Mesodermal cell (in vitro differentiated cells): ENCODE data around the gene LUC7L.
A peak's percentile ranks its signal among the peaks of the same experiment; 100 is the strongest.
"Not testable (repeated sequence)": the region's sequence is repeated elsewhere in the genome, so short reads cannot be mapped to it uniquely, and the experiment has no call there.

Experiments
- H3K27ac ChIP-seq: 2 replicates; pipeline ENCODE4 v1.7.0; 2013; ENCODE audit warnings: mild to moderate bottlenecking, low read depth, low read length, moderate library complexity; ENCODE audit not compliant: severe bottlenecking
- H3K36me3 ChIP-seq: 2 replicates; pipeline ENCODE4 v1.7.1; 2013; ENCODE audit warnings: mild to moderate bottlenecking, low read length, moderate library complexity; ENCODE audit not compliant: control insufficient read depth, insufficient read depth
- H3K4me1 ChIP-seq: one replicate; pipeline ENCODE4 v1.7.1; 2013; ENCODE audit warnings: mild to moderate bottlenecking, low read length; ENCODE audit not compliant: insufficient read depth, control insufficient read depth, poor library complexity, severe bottlenecking
- H3K4me3 ChIP-seq: 2 replicates; pipeline ENCODE4 v1.7.0; 2013; ENCODE audit warnings: low read length, control low read depth, mild to moderate bottlenecking; ENCODE audit not compliant: insufficient read depth, poor library complexity, severe bottlenecking; ENCODE audit errors: extremely low read depth
- H3K9me3 ChIP-seq: 2 replicates; pipeline ENCODE4 v1.7.1; 2013; ENCODE audit warnings: mild to moderate bottlenecking, low read length, moderate library complexity; ENCODE audit not compliant: control insufficient read depth
- WGBS, 2 experiments: methylation state at CpG; one replicate each; pipeline ENCODE4 v1.1.5; 2013; ENCODE audit warnings: missing lambda C conversion rate in 2 of 2; ENCODE audit not compliant: insufficient coverage in 2 of 2; 5-methylcytosine and 5-hydroxymethylcytosine counted together

Gene LUC7L

GRCh38 chr16:164134-164823, 65.0 kb downstream of the LUC7L start:
- not testable (repeated sequence) for H3K9me3 ChIP-seq, H3K27ac ChIP-seq, H3K36me3 ChIP-seq, H3K4me3 ChIP-seq
- no CpG with 5 or more reads among the region's 80 CpGs for WGBS, 2 experiments
- H3K4me1 ChIP-seq = peaks cover 11% of the 10 kb centered on the region

GRCh38 chr16:163696-164095, 65.6 kb downstream of the LUC7L start:
- WGBS, 2 experiments = no CpG with 5 or more reads among the region's 3 CpGs
- H3K4me3 ChIP-seq, H3K27ac ChIP-seq, H3K9me3 ChIP-seq, H3K36me3 ChIP-seq: not testable (repeated sequence)
- H3K4me1 ChIP-seq = peaks cover 11% of the 10 kb centered on the region

GRCh38 chr16:163139-163538, 66.1 kb downstream of the LUC7L start:
- WGBS, 2 experiments = 100% methylated on average over 2 of the region's 10 CpGs; no CpG with 5 or more reads in 1 of the 2 experiments
- H3K36me3 ChIP-seq, H3K27ac ChIP-seq, H3K4me3 ChIP-seq, H3K9me3 ChIP-seq: not testable (repeated sequence)
- H3K4me1 ChIP-seq = peaks cover 11% of the 10 kb centered on the region

GRCh38 chr16:162271-162991, 66.8 kb downstream of the LUC7L start:
- H3K27ac ChIP-seq = no peak overlapping the region
- H3K36me3 ChIP-seq = no peaks in the 10 kb centered on the region
- H3K4me1 ChIP-seq = peaks cover 11% of the 10 kb centered on the region
- WGBS, 2 experiments = 85 to 90% methylated on average over 8 to 10 of the region's 13 CpGs
- no peaks in the 10 kb centered on the region for H3K9me3 ChIP-seq
- H3K4me3 ChIP-seq = no peak overlapping the region

GRCh38 chr16:160691-161190, 68.5 kb downstream of the LUC7L start:
- H3K9me3 ChIP-seq = no peaks in the 10 kb centered on the region
- peaks cover 3% of the 10 kb centered on the region for H3K4me1 ChIP-seq
- H3K27ac ChIP-seq = no peak overlapping the region
- H3K36me3 ChIP-seq = no peaks in the 10 kb centered on the region
- H3K4me3 ChIP-seq = no peak overlapping the region
- 76 to 77% methylated on average over 5 to 13 of the region's 18 CpGs for WGBS, 2 experiments

- not testable (repeated sequence) for H3K36me3 ChIP-seq, H3K4me3 ChIP-seq, H3K9me3 ChIP-seq, H3K27ac ChIP-seq, H3K4me1 ChIP-seq
- WGBS, 2 experiments = 78 to 96% methylated on average over 5 to 6 of the region's 20 CpGs
These were observed 69.0 kb downstream of the LUC7L start for GRCh38 chr16:160242-160641.

GRCh38 chr16:159136-159849, 70.0 kb downstream of the LUC7L start:
- Histone ChIP-seq H3K27ac (no peak overlapping the region), H3K4me1 (no peaks in the 10 kb centered on the region), H3K4me3 (no peak overlapping the region), H3K9me3 (no peaks in the 10 kb centered on the region), H3K36me3 (no peaks in the 10 kb centered on the region)
- 51 to 55% methylated on average over 5 to 6 of the region's 6 CpGs for WGBS, 2 experiments

GRCh38 chr16:155031-155398, 74.2 kb downstream of the LUC7L start:
- Histone ChIP-seq H3K27ac (no peak overlapping the region), H3K4me3 (no peak overlapping the region), H3K36me3 (no peaks in the 10 kb centered on the region), H3K9me3 (no peaks in the 10 kb centered on the region), H3K4me1 (no peaks in the 10 kb centered on the region)
- WGBS, 2 experiments = 61 to 97% methylated on average over 3 of the region's 7 CpGs

- Histone ChIP-seq H3K4me1 (no peaks in the 10 kb centered on the region), H3K9me3 (no peaks in the 10 kb centered on the region), H3K27ac (no peak overlapping the region), H3K36me3 (no peaks in the 10 kb centered on the region), H3K4me3 (peak overlapping the region; percentile 33)
- 1 to 2% methylated on average over 34 to 41 of the region's 59 CpGs for WGBS, 2 experiments
These were observed 74.8 kb downstream of the LUC7L start for GRCh38 chr16:154217-155030.

- not testable (repeated sequence) for H3K9me3 ChIP-seq, H3K36me3 ChIP-seq, H3K4me3 ChIP-seq, H3K27ac ChIP-seq, H3K4me1 ChIP-seq
- no CpG with 5 or more reads among the region's 74 CpGs for WGBS, 2 experiments
These were observed 75.6 kb downstream of the LUC7L start for GRCh38 chr16:153550-154216.
